ENCODE measurements around the gene HOXD13. TPM values are rescaled to one million over a fixed set of nuclear protein-coding genes. Genes with fewer than 3 reads are reported as not detected.

Gene HOXD13
- total RNA-seq: not detected in 2 replicates

GRCh38 chr2:176092270-176093144 lies at the start of gene HOXD13:
Gene HOXD13 (plus strand): TSS chr2:176092721. CDS start chr2:176092891, 170 bp downstream.

GRCh38 chr2:176083796-176084261 lies 8.7 kb upstream of the HOXD13 start, which contains the start of gene EVX2:
Gene EVX2 (minus strand): TSS chr2:176083962. CDS start chr2:176083776, 186 bp downstream.

GRCh38 chr2:176099728-176100546 lies 7.4 kb downstream of the HOXD13 start, which contains the start of gene HOXD12:
Gene HOXD12 (plus strand): TSS chr2:176099795. CDS start chr2:176099802, 7 bp downstream.

GRCh38 chr2:176106581-176107539 lies 14.3 kb downstream of the HOXD13 start, which contains the start of gene HOXD11:
Gene HOXD11 (plus strand): TSS chr2:176107280. CDS start chr2:176107356, 76 bp downstream.

GRCh38 chr2:176115883-176116813 lies 23.6 kb downstream of the HOXD13 start, which contains the start of gene HOXD10:
Gene HOXD10 (plus strand): TSS chr2:176116778. CDS start chr2:176116834, 56 bp downstream.

GRCh38 chr2:176122683-176123410 lies 30.3 kb downstream of the HOXD13 start, which contains the start of gene HOXD9:
Gene HOXD9 (plus strand): TSS chr2:176122719. CDS start chr2:176122769, 50 bp downstream.

GRCh38 chr2:176128982-176129796 lies 36.7 kb downstream of the HOXD13 start, which contains the start of gene HOXD8:
Gene HOXD8 (plus strand): TSS chr2:176129705. CDS start chr2:176130367, 662 bp downstream.

Other genes starting within 250 kb of the HOXD13 start
- 30.7 and 33.3 TPM in 2 replicates for gene LNPK, start 90.5 kb upstream of the HOXD13 start, total RNA-seq
- not detected in 2 replicates for gene EVX2, start 8.8 kb upstream of the HOXD13 start, total RNA-seq
- not detected in 2 replicates for gene HOXD12, start 7.1 kb downstream of the HOXD13 start, total RNA-seq
- gene HOXD11, start 14.6 kb downstream of the HOXD13 start, total RNA-seq: 0.96 TPM in 1 of 2 replicates, not detected in the other
- 0.48 TPM in 1 of 2 replicates, not detected in the other for gene HOXD10, start 24.1 kb downstream of the HOXD13 start, total RNA-seq
- 0.72 TPM in 1 of 2 replicates, not detected in the other for gene HOXD9, start 30.0 kb downstream of the HOXD13 start, total RNA-seq
- gene HOXD8, start 37.0 kb downstream of the HOXD13 start, total RNA-seq: 0.21 and 1.7 TPM in 2 replicates
- gene HOXD4, start 58.8 kb downstream of the HOXD13 start, total RNA-seq: 1.2 TPM in 1 of 2 replicates, not detected in the other
- 0.72 TPM in 1 of 2 replicates, not detected in the other for gene HOXD3, start 64.6 kb downstream of the HOXD13 start, total RNA-seq
- 0.21 and 1.7 TPM in 2 replicates for gene HOXD1, start 95.9 kb downstream of the HOXD13 start, total RNA-seq
- gene MTX2, start 176.7 kb downstream of the HOXD13 start, total RNA-seq: 27.1 and 29.2 TPM in 2 replicates

Measured in tracheal epithelial cell (primary cell).